HG03064 (cell line): ENCODE data around the gene GZMM.

ENCODE experiments used
- ATAC-seq: cut with Tn5 transposase; IDR thresholded peaks from one replicate; pipeline ENCODE4 v1.9.1; 2021; ENCODE audit warnings: low read depth; ENCODE audit not compliant: unreplicated experiment

GZMM gene

GRCh38 chr19:533364-534058, 10.3 kb upstream of the GZMM start:
- ATAC-seq = no peak

DNA sequence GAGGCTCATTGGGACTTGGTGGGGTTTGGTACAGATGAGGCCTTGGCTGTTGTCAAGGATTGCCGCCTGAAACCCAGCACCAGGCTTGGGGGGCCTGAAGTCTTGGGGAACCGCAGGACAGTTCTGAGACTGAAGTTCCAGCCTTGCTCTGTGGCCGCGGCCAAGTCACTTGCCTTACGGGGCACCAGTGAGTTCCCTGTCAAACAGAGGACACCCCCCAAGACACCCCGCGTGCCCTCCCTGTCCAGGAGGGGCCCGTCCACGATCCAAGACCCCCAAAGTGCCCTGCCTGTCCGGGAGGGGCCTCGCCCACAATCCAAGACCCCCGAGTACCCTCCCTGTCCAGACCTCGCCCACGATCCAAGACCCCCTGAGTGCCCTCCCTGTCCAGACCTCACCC, 9.8 kb upstream of the GZMM start:
- no peak for ATAC-seq

DNA sequence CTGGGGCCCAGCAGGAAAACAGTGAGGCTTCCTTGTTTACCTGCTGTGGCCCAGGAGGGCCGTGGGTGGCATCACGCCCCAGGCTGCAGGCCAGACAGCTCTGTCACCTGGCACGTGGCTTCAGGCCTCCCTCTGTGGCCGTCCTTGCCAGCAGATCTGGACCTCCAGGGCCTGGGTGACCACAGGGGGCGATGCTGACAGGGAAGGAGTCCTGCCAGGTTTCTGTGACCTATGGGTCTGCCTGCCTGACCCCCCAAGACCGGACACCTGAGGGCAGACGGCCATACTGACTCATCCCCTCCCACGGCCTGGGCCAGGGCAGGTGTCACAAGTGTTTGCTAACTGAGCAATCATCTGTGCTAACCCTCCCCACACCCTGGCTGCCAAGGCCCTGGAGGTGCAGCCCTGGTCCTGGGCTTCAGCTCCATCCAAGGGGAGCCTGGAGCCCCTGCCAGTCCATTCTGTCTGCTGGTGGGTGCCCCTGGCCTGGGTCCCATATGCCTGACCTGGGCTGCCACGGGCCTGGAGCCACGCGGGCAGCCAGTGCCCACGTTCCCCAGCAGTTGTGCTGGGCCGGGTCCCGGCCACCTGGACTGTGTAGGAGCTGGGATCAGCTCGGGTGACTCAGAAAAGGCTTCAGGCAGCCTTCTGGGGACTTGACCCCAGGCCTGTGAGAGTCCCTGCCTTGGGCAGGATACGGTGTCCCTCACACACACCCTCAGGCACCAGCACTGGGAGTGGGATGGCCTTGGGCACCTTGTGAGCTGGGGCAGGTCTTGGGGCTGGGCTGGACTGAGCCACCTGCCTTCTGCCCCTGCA, 8.6 kb upstream of the GZMM start:
- no peak for ATAC-seq

DNA sequence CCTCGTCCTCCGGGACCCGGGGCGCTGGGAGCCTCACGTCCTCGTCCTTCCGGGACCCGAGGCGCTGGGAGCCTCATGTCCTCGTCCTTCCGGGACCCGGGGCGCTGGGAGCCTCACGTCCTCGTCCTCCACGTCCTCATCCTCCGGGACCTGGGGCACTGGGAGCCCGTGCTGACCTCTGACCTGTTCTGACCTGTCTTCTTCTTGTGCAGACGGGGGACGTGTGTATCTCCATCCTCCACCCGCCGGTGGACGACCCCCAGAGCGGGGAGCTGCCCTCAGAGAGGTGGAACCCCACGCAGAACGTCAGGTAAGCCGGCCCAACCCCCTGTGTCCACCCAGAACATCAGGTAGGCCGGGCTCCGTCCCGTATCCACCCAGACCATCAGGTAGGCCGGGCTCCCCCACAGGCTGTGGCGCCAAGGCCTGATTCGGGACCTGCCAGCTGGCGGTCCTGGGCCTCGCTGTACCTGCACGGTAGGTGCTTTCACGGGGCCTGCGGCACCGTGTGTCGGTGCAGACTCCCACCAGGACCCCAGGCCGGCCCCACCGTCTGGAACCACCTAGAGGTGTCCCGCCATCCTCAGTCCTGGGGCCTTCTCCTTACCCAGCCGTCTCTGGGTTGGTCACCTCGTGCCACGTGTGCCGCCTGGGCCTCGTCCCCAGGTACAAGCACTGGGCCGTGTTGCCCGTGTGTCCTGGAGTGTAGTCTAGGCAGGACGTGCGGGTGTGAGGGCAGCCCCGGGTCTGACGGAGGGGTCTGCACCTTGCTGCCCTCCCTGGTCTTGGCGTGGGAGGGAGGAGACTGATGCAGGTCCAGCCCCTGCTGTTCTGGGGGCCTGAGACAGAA, 7.6 kb upstream of the GZMM start:
- no peak for ATAC-seq

- no peak for ATAC-seq
Observed at GRCh38 chr19:536881-537404, 6.9 kb upstream of the GZMM start.

DNA sequence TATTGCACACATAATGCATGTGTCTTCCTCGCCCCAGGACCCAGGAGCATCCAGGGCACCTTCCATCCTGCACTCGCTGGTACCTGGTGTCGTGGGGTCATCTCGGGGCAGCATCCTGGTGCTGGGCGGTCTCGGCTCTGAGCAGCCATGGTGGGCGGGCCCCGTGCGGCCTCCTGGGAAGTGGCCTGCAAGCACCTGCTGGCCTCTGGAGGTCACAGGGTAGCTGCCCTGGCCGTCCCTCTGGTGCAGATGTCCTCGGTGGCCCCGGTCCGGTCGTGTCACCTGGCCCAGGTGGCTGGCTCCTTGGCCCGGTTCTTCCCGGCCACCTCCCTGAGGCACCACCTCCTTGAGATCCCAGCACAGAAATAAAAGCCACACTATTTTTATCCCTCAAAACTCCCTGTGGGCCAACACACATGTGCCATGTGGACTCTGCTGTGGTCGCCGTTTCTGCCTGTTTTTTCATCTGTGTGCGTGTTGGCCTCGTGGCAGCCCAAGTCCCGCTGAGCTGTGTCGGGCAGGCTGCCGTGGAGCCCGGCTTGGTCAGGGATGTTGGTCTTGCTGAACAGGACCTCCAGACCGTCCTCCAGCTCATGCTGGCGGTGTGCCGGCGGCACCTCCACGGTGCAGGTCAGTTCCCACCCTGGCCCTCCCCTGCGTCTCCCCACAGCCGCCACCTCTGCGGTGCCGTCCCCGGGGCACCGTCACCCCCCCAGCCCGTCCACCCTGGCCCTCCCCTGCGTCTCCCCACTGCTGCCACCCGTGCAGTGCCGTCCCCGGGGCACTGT, 5.0 kb upstream of the GZMM start:
- no peak for ATAC-seq

DNA sequence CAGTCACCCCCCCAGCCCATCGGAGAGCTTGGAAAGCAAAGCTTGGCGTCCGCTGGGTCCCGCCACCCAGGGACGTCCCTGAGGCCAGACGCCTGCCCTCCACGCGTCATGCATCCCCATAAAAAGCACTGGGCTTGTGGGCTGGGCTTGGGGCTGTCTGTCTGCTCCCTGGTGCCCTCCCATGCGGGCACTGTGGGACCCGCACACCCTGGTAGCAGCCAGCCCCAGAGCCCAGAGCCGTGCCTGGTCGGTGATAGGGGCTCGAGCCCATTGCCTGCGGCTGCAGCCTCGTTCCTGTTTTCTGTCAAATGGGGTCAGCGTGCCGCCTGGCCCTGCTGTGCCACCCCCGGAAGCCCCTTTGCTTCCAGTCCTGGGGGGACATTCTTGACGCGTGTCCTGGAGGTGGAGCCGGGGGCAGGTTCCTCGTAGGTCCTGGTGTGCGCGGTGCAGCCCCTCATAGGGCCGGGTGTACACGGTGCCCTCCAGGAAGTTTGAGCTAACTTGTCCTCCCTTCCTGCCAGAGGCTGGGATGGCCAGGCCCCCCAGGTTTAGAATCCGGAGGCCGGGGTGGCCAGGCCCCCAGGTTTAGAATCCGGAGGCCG, 4.3 kb upstream of the GZMM start:
- ATAC-seq = no peak

GRCh38 chr19:540867-541637, 2.8 kb upstream of the GZMM start:
- no peak for ATAC-seq

GRCh38 chr19:541699-542098, 2.2 kb upstream of the GZMM start:
- no peak for ATAC-seq

DNA sequence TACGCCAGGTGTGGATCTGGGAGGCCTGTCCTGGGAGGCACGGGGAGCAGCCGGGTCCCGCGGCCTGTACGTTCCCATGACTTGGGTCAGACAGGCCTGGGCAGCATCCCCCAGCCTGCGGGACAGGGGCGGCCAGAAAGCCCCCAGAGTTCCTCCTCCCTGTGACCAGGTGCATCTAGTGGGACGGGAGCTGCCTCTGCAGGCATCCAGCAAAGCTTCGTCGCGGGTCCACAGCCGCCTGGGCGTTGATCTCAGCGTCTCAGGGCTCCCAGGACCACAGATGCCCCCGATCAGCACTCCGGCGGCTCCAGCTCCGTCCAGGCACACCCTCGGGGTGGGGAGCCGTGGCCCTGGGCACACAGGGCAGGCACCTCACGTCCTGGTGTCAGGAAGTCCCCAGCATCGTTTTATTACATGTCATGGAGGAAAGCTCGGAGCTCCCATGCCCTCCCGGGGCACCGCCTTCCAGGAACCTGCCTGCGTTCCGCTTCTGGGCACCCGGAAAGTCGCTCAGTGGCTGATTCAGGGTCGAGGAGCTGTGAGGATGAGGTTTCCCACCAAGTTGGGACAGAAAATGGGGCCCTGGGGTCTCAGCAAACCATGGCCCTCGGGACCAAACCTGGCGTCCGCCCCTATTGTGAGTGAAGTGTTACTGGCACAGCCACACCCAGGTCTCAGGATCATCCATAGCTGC, 1.5 kb upstream of the GZMM start:
- ATAC-seq = no peak

- no peak for ATAC-seq
Observed at GRCh38 chr19:547117-547516, 3.3 kb downstream of the GZMM start.

DNA sequence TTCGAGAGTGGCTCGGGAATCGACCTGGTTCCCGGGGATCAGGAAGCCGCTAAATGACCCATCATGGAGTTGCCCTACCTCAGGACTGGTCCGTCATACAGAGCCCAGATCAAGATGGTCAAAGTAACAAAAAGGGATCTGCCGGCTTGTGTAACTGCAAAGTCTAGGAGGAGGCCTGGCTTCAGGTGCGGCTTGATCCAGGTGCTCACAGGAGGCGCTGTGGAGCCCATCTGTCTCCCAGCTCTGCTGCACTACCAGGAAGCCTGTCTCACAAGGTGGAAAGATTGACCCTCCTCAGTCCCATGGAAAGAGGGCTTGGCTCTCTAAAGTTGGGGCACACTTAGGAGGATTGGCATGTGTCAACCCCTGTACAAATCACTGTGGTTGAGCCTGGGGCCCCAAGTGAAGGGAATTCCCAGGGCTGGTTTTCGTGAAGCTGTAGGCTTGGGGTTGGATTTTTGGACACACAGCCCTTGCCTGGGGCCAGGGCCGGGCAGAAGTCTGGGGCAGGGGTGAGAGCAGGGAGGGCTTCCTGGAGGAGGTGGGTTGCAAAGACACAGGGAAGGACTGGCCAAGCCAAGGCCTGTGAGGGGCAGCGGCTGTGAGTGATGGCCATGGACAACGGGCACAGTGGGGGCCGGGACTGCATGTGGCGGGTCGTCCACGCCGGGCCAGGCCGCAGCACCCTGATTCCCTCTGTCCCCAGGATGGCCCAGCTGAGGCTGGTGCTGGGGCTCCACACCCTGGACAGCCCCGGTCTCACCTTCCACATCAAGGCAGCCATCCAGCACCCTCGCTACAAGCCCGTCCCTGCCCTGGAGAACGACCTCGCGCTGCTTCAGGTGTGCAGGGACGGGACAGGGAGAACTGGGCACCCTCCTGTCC, 4.2 kb downstream of the GZMM start:
- no peak for ATAC-seq

DNA sequence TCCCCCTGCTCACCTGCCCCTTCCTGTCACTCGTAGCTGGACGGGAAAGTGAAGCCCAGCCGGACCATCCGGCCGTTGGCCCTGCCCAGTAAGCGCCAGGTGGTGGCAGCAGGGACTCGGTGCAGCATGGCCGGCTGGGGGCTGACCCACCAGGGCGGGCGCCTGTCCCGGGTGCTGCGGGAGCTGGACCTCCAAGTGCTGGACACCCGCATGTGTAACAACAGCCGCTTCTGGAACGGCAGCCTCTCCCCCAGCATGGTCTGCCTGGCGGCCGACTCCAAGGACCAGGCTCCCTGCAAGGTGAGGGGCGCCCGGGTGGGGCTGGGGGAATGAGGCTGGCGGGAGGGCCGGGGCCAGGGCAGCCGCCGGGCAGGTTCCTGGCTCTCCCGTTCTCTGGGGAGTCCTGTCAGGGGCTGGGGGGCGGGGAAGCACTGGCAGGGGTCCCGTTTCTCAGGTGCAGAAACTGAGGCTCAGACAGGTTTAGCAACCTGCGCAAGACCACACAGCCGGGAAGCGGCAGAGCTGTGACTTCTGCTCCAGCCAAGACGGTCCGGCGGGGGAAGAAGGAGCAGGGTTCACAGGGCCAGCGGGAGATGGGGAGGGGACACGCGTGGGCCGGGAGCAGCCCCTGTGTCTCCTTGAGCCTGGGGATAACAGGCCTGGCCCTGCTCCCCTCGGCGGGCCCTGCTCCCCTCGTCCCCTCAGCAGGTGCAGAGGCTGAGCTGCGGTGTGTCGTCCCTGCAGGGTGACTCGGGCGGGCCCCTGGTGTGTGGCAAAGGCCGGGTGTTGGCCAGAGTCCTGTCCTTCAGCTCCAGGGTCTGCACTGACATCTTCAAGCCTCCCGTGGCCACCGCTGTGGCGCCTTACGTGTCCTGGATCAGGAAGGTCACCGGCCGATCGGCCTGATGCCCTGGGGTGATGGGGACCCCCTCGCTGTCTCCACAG, 5.3 kb downstream of the GZMM start:
- no peak for ATAC-seq

DNA sequence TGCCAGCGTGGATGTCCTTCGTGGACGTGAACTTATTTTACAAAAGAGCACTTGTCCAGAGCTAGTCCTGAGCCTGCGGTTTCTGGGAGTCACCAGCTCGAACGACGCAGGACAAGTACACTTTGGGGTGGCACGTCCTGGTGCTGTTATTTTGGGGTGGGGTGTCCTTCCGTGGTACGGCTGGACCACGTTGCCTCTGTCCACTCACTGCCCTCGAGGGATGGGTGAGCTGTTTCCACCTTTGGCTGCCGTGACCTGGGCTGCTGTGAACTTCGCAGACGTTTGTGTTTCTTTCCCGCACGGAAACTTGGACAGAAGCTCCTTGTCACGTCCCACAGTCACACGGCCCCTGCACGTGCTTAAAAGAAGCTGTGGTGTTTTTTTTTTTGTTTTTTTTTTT, 11.0 kb downstream of the GZMM start:
- no peak for ATAC-seq

- no peak for ATAC-seq
Observed at GRCh38 chr19:555474-555808, 11.6 kb downstream of the GZMM start.

GRCh38 chr19:556611-557382, 12.9 kb downstream of the GZMM start:
- no peak for ATAC-seq
